Keratinocyte (primary cell): Measurements from ENCODE around the gene GPX4. TPM values are rescaled to one million over a fixed set of nuclear protein-coding genes. Genes with fewer than 3 reads are reported as not detected.
A peak's percentile ranks its signal among the peaks of the same experiment; 100 is the strongest.

Source experiments
- DNase-seq: peaks from one replicate; pipeline ENCODE4 v3.0.0-alpha.2; 2011; ENCODE audit warnings: low read depth, missing footprints, low spot score
- FAIRE-seq: peaks from 2 replicates; lab custom pipeline; 2011; peaks lifted over from hg19 to GRCh38; lab: Jason Lieb, UNC
- H2AFZ ChIP-seq: 2 replicates; pipeline ENCODE4 v1.6.0; 2012; ENCODE audit warnings: low read length, control low read depth, inconsistent platforms; ENCODE audit not compliant: control insufficient read depth
- H3K27ac ChIP-seq: 2 replicates; pipeline ENCODE4 v1.5.1; 2011; ENCODE audit warnings: low read length; ENCODE audit not compliant: control insufficient read depth, insufficient read depth
- H3K27me3 ChIP-seq: 3 replicates; pipeline ENCODE4 v1.6.0; 2011; ENCODE audit warnings: low read length; ENCODE audit not compliant: control insufficient read depth, insufficient read depth; ENCODE audit errors: extremely low read depth
- H3K36me3 ChIP-seq, 2 experiments: 2 replicates in 1 of 2; 3 replicates in 1 of 2; pipeline ENCODE4 v1.5.1; 2011; ENCODE audit warnings: low read length in 2 of 2, mild to moderate bottlenecking in 1 of 2; ENCODE audit not compliant: control insufficient read depth in 2 of 2, insufficient read depth in 2 of 2; ENCODE audit errors: extremely low read depth in 1 of 2
- H3K4me1 ChIP-seq: 3 replicates; pipeline ENCODE4 v1.5.1; 2011; ENCODE audit warnings: low read length; ENCODE audit not compliant: control insufficient read depth, insufficient read depth; ENCODE audit errors: extremely low read depth
- H3K4me2 ChIP-seq: 3 replicates; pipeline ENCODE4 v1.6.0; 2011; ENCODE audit warnings: low read depth, low read length; ENCODE audit not compliant: control insufficient read depth, insufficient read depth; ENCODE audit errors: extremely low read depth
- H3K4me3 ChIP-seq, 3 experiments: fragments of 200-600 bp in 1 of 3; sonication (generic) in 1 of 3; 2 replicates in 2 of 3; 3 replicates in 1 of 3; pipeline ENCODE4 v1.5.1; 2011 to 2016; ENCODE audit warnings: low read length in 3 of 3, mild to moderate bottlenecking in 3 of 3, control low read depth in 2 of 3, inconsistent platforms in 1 of 3, low read depth in 1 of 3, mixed read lengths in 1 of 3, mixed run types in 1 of 3, moderate library complexity in 1 of 3; ENCODE audit not compliant: control insufficient read depth in 2 of 3, insufficient read depth in 2 of 3; ENCODE audit errors: extremely low read depth in 1 of 3
- H3K79me2 ChIP-seq: 2 replicates; pipeline ENCODE4 v1.6.0; 2012; ENCODE audit warnings: low read length; ENCODE audit not compliant: control insufficient read depth, insufficient read depth
- H3K9ac ChIP-seq: 3 replicates; pipeline ENCODE4 v1.6.0; 2011; ENCODE audit warnings: low read length; ENCODE audit not compliant: control insufficient read depth, insufficient read depth; ENCODE audit errors: extremely low read depth
- H3K9me1 ChIP-seq: 3 replicates; pipeline ENCODE4 v1.6.0; 2011; ENCODE audit warnings: low read length; ENCODE audit not compliant: control insufficient read depth, insufficient read depth; ENCODE audit errors: extremely low read depth
- H3K9me3 ChIP-seq: 2 replicates; pipeline ENCODE4 v1.5.1; 2012; ENCODE audit warnings: low read depth, low read length; ENCODE audit not compliant: control insufficient read depth
- H4K20me1 ChIP-seq: 3 replicates; pipeline ENCODE4 v1.6.0; 2011; ENCODE audit warnings: low read length; ENCODE audit not compliant: control insufficient read depth, insufficient read depth; ENCODE audit errors: extremely low read depth
- CTCF ChIP-seq, 3 experiments: IDR thresholded peaks in 1 of 3; conservative IDR thresholded peaks in 1 of 3; optimal IDR thresholded peaks in 1 of 3; 2 replicates in 2 of 3; 3 replicates in 1 of 3; pipeline versions ENCODE3 to v1.5.1; 2011; ENCODE audit warnings: low read length in 3 of 3, mild to moderate bottlenecking in 3 of 3, moderate library complexity in 2 of 3, control low read depth in 1 of 3, inconsistent platforms in 1 of 3; ENCODE audit not compliant: insufficient read depth in 2 of 3; ENCODE audit errors: extremely low read depth in 1 of 3
- EZH2 ChIP-seq: IDR thresholded peaks from one replicate; pipeline ENCODE4 v1.6.1; 2012; ENCODE audit warnings: inconsistent platforms, mild to moderate bottlenecking, low read length, moderate library complexity
- dilution Hi-C: fragments of 300-500 bp; cut with MboI; formaldehyde crosslinking; loops from one replicate; pipeline ENCODE4 v1.7.0; 2020; ENCODE audit warnings: low sequenced_read_pairs; ENCODE audit not compliant: extremely low pct_ligation_motif_present
- polyA plus RNA-seq, 5 experiments: library from polyadenylated mRNA; depleted of rRNA in 3 of 5; stranded (reverse) in 3 of 5; stranded (forward) in 1 of 5; unstranded in 1 of 5; fragments of >200 nt; gene quantifications; 1 replicate in 1 of 5; 2 replicates in 3 of 5; 3 replicates in 1 of 5; pipeline versions ENCODE4 v1.2.1 to v1.2.3, GENCODE V29; 2011 to 2012; ENCODE audit warnings: missing spikeins in 2 of 5, low read depth in 1 of 5, low replicate concordance in 1 of 5

GPX4 gene
- polyA plus RNA-seq, 1 donor (not counting 4 experiments of a cell fraction or from before 2014, with no cell fraction given): 193 TPM

- Histone ChIP-seq H3K4me2 (no peak overlapping the region), H2AFZ (no peak overlapping the region), H3K36me3 (peaks cover 21 to 35% of the 10 kb centered on the region in 2 experiments), H3K79me2 (peaks cover 37% of the 10 kb centered on the region), H3K9ac (no peak overlapping the region), H3K27ac (no peak overlapping the region), H3K4me1 (no peaks in the 10 kb centered on the region), H3K9me3 (no peaks in the 10 kb centered on the region), H4K20me1 (no peaks in the 10 kb centered on the region), H3K4me3 (no peak overlapping the region), H3K9me1 (no peaks in the 10 kb centered on the region), H3K27me3 (no peaks in the 10 kb centered on the region)
- FAIRE-seq (no peak), DNase-seq (no peak)
- no peak for TF ChIP-seq CTCF (optimal IDR thresholded peaks at IDR 0.05 in 1 of 3, IDR thresholded peaks at IDR 0.05 in 1 of 3, conservative IDR thresholded peaks at IDR 0.05 in 1 of 3; ENCODE audit: extremely low read depth in 1 of 3, insufficient read depth in 2 of 3, low read length in 3 of 3)
- no peak for TF ChIP-seq EZH2
- dilution Hi-C loops: no loop called here
Measured at GRCh38 chr19:1140272-1141027, 36.7 kb downstream of the GPX4 start.

GRCh38 chr19:1141944-1142343, 38.1 kb downstream of the GPX4 start:
- peak; percentile 92 for FAIRE-seq
- Histone ChIP-seq H2AFZ (no peak overlapping the region), H3K4me3 (no peak overlapping the region), H3K9ac (no peak overlapping the region), H3K27ac (no peak overlapping the region), H4K20me1 (no peaks in the 10 kb centered on the region), H3K9me1 (no peaks in the 10 kb centered on the region), H3K4me1 (no peaks in the 10 kb centered on the region), H3K79me2 (peaks cover 27% of the 10 kb centered on the region), H3K27me3 (no peaks in the 10 kb centered on the region), H3K9me3 (no peaks in the 10 kb centered on the region), H3K4me2 (no peak overlapping the region), H3K36me3 (peaks cover 22 to 25% of the 10 kb centered on the region in 2 experiments)
- no peak for DNase-seq
- no peak for TF ChIP-seq EZH2
- TF ChIP-seq CTCF (optimal IDR thresholded peaks at IDR 0.05 in 1 of 3, IDR thresholded peaks at IDR 0.05 in 1 of 3, conservative IDR thresholded peaks at IDR 0.05 in 1 of 3; ENCODE audit: extremely low read depth in 1 of 3, insufficient read depth in 2 of 3, low read length in 3 of 3): no peak
- dilution Hi-C loops: no loop called here
